Measurements from ENCODE around the gene BRD3. TPM values are rescaled to one million over a fixed set of nuclear protein-coding genes. Genes with fewer than 3 reads are reported as not detected.

The BRD3 gene
- total and polyA plus RNA-seq, 2 of the 8 experiments (the other 6 are each of a cell fraction or from before 2014, with no cell fraction given), result 31.0 to 82.7 TPM

DNA sequence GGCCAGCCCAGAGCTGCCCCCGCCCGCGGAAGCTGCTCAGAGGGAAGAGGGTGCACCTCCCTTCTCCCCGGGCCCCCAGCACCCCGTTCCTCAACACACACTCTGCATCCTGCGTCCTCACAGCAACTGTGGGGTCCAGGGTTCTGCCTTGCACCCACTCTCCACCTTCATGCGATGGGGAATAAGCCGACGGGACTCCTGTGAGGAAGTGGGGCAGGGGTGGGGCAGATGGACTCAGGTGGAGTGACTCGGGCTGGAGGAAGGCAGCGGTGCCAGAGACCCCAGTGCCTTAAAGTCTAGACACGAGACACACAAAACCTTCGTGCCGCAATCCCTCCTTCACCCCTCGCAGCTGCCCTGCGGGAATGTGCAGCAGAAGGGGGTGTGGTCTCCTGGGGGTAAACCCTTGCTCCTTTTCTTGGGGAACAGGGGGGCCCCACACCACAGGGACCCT is 8.6 kb downstream of the BRD3 start (continued):
- TF ChIP-seq CHD7 (IDR thresholded peaks at IDR 0.05; ENCODE audit: insufficient replicate concordance, low read length), result no peak
- TF ChIP-seq, protein P1, sequence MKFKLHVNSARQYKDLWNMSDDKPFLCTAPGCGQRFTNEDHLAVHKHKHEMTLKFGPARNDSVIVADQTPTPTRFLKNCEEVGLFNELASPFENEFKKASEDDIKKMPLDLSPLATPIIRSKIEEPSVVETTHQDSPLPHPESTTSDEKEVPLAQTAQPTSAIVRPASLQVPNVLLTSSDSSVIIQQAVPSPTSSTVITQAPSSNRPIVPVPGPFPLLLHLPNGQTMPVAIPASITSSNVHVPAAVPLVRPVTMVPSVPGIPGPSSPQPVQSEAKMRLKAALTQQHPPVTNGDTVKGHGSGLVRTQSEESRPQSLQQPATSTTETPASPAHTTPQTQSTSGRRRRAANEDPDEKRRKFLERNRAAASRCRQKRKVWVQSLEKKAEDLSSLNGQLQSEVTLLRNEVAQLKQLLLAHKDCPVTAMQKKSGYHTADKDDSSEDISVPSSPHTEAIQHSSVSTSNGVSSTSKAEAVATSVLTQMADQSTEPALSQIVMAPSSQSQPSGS (IDR thresholded peaks at IDR 0.05; ENCODE audit: low read length), result no peak
- TF ChIP-seq ATF3 (IDR thresholded peaks at IDR 0.05; ENCODE audit: insufficient read depth, low read depth, low read length), result no peak
- TF ChIP-seq SP1 (IDR thresholded peaks at IDR 0.05; ENCODE audit: low read depth, low read length), result no peak
- no peak for TF ChIP-seq CHD2 (IDR thresholded peaks at IDR 0.05; ENCODE audit: low read length)
- TF ChIP-seq, protein P2, sequence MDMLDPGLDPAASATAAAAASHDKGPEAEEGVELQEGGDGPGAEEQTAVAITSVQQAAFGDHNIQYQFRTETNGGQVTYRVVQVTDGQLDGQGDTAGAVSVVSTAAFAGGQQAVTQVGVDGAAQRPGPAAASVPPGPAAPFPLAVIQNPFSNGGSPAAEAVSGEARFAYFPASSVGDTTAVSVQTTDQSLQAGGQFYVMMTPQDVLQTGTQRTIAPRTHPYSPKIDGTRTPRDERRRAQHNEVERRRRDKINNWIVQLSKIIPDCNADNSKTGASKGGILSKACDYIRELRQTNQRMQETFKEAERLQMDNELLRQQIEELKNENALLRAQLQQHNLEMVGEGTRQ (IDR thresholded peaks at IDR 0.05; ENCODE audit: low read length), result no peak
